T-helper 22 cell (primary cell): Measurements from ENCODE around the gene PKP4.

Source experiments
- DNase-seq: peaks from one replicate; pipeline ENCODE4 v3.0.0-alpha.2; 2020; ENCODE audit warnings: low read depth

The PKP4 gene

GRCh38 chr2:158718851-158719250 lies 262.1 kb downstream of the PKP4 start:
- DNase-seq: no peak

- DNase-seq: no peak
These were observed 262.7 kb downstream of the PKP4 start for GRCh38 chr2:158719403-158719802.

GRCh38 chr2:158722266-158723105 lies 265.7 kb downstream of the PKP4 start:
- DNase-seq: no peak

GRCh38 chr2:158723181-158723838 lies 266.6 kb downstream of the PKP4 start:
- DNase-seq: no peak

GRCh38 chr2:158723921-158724802 lies 267.4 kb downstream of the PKP4 start:
- no peak for DNase-seq

- DNase-seq: no peak
These were observed 268.1 kb downstream of the PKP4 start for GRCh38 chr2:158724803-158725381.

GRCh38 chr2:158725441-158725891 lies 268.7 kb downstream of the PKP4 start:
- no peak for DNase-seq

GRCh38 chr2:158726911-158727592 lies 270.3 kb downstream of the PKP4 start:
- no peak for DNase-seq

GRCh38 chr2:158728422-158728821 lies 271.7 kb downstream of the PKP4 start:
- no peak for DNase-seq

- no peak for DNase-seq
These were observed 272.7 kb downstream of the PKP4 start for GRCh38 chr2:158729451-158729850.

- DNase-seq: no peak
These were observed 273.3 kb downstream of the PKP4 start for GRCh38 chr2:158729873-158730620.

GRCh38 chr2:158730621-158731140 lies 273.9 kb downstream of the PKP4 start:
- DNase-seq: no peak

- no peak for DNase-seq
These were observed 274.6 kb downstream of the PKP4 start for GRCh38 chr2:158731386-158731785.
